Caco-2 (cell line): Measurements from ENCODE around the gene AIG1. TPM values are rescaled to one million over a fixed set of nuclear protein-coding genes. Genes with fewer than 3 reads are reported as not detected.

Experiments
- BruUV-seq: library from RNA; stranded (reverse); fragments of 400-500 nt; replicated peaks from 2 replicates; lab custom pipeline; 2021; lab: Mats Ljungman, UMichigan
- CTCF ChIA-PET: fragments of 300-600 bp; sonication (Branson Sonifier 250); formaldehyde crosslinking; loops from one replicate; lab custom pipeline; 2022; ENCODE audit warnings: antibody characterized with exemption; lab: Charles Lee
- POLR2A ChIA-PET: fragments of 300-600 bp; sonication (Branson Sonifier 250); formaldehyde crosslinking; loops from one replicate; lab custom pipeline; 2022; ENCODE audit warnings: antibody characterized with exemption; lab: Charles Lee
- DNase-seq, 2 experiments: peaks; one replicate each; pipeline versions ENCODE4 v3.0.0 to v3.0.0-alpha.2; 2020 to 2022
- H3K27me3 ChIP-seq: replicated peaks from 2 replicates; pipeline ENCODE4 v1.6.0; 2011; ENCODE audit warnings: low read length; ENCODE audit not compliant: control insufficient read depth, insufficient read depth
- H3K36me3 ChIP-seq: 2 replicates; pipeline ENCODE4 v1.5.1; 2011; ENCODE audit warnings: low read length; ENCODE audit not compliant: control insufficient read depth, insufficient read depth
- H3K4me1 ChIP-seq: fragments of 250-450 bp; sonication (Bioruptor Pico); 2 replicates; pipeline ENCODE4 v1.5.1; 2020; ENCODE audit warnings: mild to moderate bottlenecking
- H3K4me3 ChIP-seq: 2 replicates; pipeline ENCODE4 v1.5.1; 2011; ENCODE audit warnings: low read depth, mild to moderate bottlenecking, control low read depth, low read length
- H3K9me3 ChIP-seq: fragments of 250-450 bp; sonication (Bioruptor Pico); 2 replicates; pipeline ENCODE4 v1.5.1; 2020; ENCODE audit warnings: mild to moderate bottlenecking, moderate library complexity
- H3K27ac Mint-ChIP-seq: one replicate; pipeline ENCODE4 v1.8.0; 2022; ENCODE audit warnings: mixed read lengths; ENCODE audit not compliant: unreplicated experiment
- H3K27me3 Mint-ChIP-seq: one replicate; pipeline ENCODE4 v1.8.0; 2022; ENCODE audit warnings: mixed read lengths; ENCODE audit not compliant: insufficient read depth, unreplicated experiment
- H3K36me3 Mint-ChIP-seq: one replicate; pipeline ENCODE4 v1.8.0; 2022; ENCODE audit warnings: mild to moderate bottlenecking, mixed read lengths; ENCODE audit not compliant: insufficient read depth, unreplicated experiment
- H3K4me1 Mint-ChIP-seq: one replicate; pipeline ENCODE4 v1.8.0; 2022; ENCODE audit warnings: low read depth, mixed read lengths; ENCODE audit not compliant: unreplicated experiment
- H3K4me3 Mint-ChIP-seq: one replicate; pipeline ENCODE4 v1.8.0; 2022; ENCODE audit warnings: mild to moderate bottlenecking, moderate library complexity, mixed read lengths; ENCODE audit not compliant: unreplicated experiment
- H3K9me3 Mint-ChIP-seq: one replicate; pipeline ENCODE4 v1.8.0; 2022; ENCODE audit warnings: mixed read lengths; ENCODE audit not compliant: unreplicated experiment
- intact Hi-C: fragments of 100-400 bp; cut with micrococcal nuclease; formaldehyde crosslinking; loops from one replicate; pipeline ENCODE4 v1.10.0; 2022; ENCODE audit not compliant: unreplicated experiment
- total RNA-seq: library from RNA; stranded (reverse); gene quantifications from 2 replicates; pipeline ENCODE4 v1.2.3, GENCODE V29; 2022
- TF ChIP-seq, protein P1 (sequence below), 2 experiments: fragments of 200-600 bp in 1 of 2; IDR thresholded peaks; 1 replicate in 1 of 2; 2 replicates in 1 of 2; pipeline versions ENCODE4 v1.5.1 to v1.8.0; 2011 to 2022; ENCODE audit warnings: antibody characterized with exemption in 1 of 2, control low read depth in 1 of 2, inconsistent platforms in 1 of 2, low read depth in 1 of 2, low read length in 1 of 2, mild to moderate bottlenecking in 1 of 2, moderate library complexity in 1 of 2; ENCODE audit not compliant: insufficient read depth in 1 of 2, severe bottlenecking in 1 of 2, unreplicated experiment in 1 of 2

AIG1 gene
- total RNA-seq, 1 experiment from 2014 or later, result 27.6 TPM

GRCh38 chr6:143293523-143293922, 232.8 kb downstream of the AIG1 start:
- Mint-ChIP-seq H3K36me3 (no peaks in the 10 kb centered on the region), H3K27ac (no peak overlapping the region), H3K4me3 (no peak overlapping the region), H3K9me3 (no peaks in the 10 kb centered on the region), H3K4me1 (no peaks in the 10 kb centered on the region), H3K27me3 (no peaks in the 10 kb centered on the region)
- no peaks in the 10 kb centered on the region for H3K9me3 ChIP-seq
- TF ChIP-seq, protein P1, sequence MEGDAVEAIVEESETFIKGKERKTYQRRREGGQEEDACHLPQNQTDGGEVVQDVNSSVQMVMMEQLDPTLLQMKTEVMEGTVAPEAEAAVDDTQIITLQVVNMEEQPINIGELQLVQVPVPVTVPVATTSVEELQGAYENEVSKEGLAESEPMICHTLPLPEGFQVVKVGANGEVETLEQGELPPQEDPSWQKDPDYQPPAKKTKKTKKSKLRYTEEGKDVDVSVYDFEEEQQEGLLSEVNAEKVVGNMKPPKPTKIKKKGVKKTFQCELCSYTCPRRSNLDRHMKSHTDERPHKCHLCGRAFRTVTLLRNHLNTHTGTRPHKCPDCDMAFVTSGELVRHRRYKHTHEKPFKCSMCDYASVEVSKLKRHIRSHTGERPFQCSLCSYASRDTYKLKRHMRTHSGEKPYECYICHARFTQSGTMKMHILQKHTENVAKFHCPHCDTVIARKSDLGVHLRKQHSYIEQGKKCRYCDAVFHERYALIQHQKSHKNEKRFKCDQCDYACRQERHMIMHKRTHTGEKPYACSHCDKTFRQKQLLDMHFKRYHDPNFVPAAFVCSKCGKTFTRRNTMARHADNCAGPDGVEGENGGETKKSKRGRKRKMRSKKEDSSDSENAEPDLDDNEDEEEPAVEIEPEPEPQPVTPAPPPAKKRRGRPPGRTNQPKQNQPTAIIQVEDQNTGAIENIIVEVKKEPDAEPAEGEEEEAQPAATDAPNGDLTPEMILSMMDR (IDR thresholded peaks at IDR 0.05; ENCODE audit: insufficient read depth in 1 of 2, low read depth in 1 of 2, low read length in 1 of 2, severe bottlenecking in 1 of 2, unreplicated experiment in 1 of 2), result no peak
- no peaks in the 10 kb centered on the region for H3K36me3 ChIP-seq
- POLR2A ChIA-PET, result no interaction called here
- CTCF ChIA-PET, result no interaction called here
- no peaks in the 10 kb centered on the region for H3K27me3 ChIP-seq
- BruUV-seq, result no TSS peak
- intact Hi-C loops, result no loop called here
- H3K4me3 ChIP-seq, result no peak overlapping the region
- no peak for DNase-seq
- no peaks in the 10 kb centered on the region for H3K4me1 ChIP-seq

DNA sequence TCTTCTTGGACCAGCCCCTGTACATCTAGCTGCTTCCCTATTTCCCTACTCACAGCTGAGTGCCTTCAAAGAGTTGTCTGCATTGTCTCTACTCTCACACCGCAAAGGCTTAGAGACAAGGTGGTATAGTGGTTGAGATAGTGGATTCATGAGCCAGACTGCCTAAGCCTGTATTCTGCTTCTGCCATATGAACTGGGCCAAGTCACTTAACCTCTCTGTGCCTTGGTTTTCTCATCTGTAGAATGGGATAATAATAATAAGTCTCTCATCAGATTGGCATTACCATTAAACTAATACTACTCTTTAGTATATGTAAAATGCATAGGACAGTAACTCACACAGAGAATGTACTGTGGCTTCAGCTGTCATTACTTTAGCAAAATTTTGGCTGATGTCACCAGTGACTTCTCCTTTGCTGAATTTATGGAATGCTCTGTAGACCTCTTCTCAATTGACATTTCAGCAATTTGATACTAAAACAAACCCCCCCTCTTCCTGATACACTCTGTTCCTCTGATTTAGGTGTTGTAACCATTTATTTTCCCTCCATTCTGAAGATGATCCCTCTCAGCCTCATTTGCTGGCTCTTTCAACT, 233.7 kb downstream of the AIG1 start:
- Histone ChIP-seq H3K4me3 (no peak overlapping the region), H3K36me3 (no peaks in the 10 kb centered on the region), H3K27me3 (no peaks in the 10 kb centered on the region), H3K4me1 (no peaks in the 10 kb centered on the region), H3K9me3 (no peaks in the 10 kb centered on the region)
- no peaks in the 10 kb centered on the region for H3K27me3 Mint-ChIP-seq
- POLR2A ChIA-PET, result no interaction called here
- H3K27ac Mint-ChIP-seq, result no peak overlapping the region
- H3K4me1 Mint-ChIP-seq, result no peaks in the 10 kb centered on the region
- no peaks in the 10 kb centered on the region for H3K9me3 Mint-ChIP-seq
- TF ChIP-seq, protein P1 (IDR thresholded peaks at IDR 0.05; ENCODE audit: insufficient read depth in 1 of 2, low read depth in 1 of 2, low read length in 1 of 2, severe bottlenecking in 1 of 2, unreplicated experiment in 1 of 2), result no peak
- H3K4me3 Mint-ChIP-seq, result no peak overlapping the region
- no peak for DNase-seq
- intact Hi-C loops, result no loop called here
- BruUV-seq, result no TSS peak
- CTCF ChIA-PET, result no interaction called here
- H3K36me3 Mint-ChIP-seq, result no peaks in the 10 kb centered on the region

DNA sequence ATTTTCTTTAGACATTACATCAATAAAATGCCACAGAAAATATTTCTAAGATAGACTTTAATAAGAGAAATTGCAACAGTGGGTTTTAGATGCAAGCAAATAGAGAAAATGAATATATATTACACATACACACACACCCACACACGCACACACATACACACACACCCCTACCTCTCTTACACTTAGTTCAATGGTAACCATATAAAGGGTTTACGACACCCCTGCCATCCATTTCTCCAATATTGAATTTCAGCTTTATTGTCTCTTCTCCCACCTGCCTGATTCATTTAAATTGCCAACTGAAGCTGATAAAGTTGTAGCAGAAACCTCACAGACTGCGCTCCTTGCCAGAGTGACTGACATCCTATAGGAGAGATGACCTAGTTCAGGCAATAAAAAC, 235.2 kb downstream of the AIG1 start:
- no peaks in the 10 kb centered on the region for H3K4me1 ChIP-seq
- no peaks in the 10 kb centered on the region for H3K36me3 ChIP-seq
- intact Hi-C loops, result no loop called here
- Mint-ChIP-seq H3K4me3 (no peak overlapping the region), H3K27me3 (no peaks in the 10 kb centered on the region), H3K9me3 (peaks cover under 1% of the 10 kb centered on the region), H3K4me1 (no peaks in the 10 kb centered on the region), H3K27ac (no peak overlapping the region), H3K36me3 (no peaks in the 10 kb centered on the region)
- TF ChIP-seq, protein P1 (IDR thresholded peaks at IDR 0.05; ENCODE audit: insufficient read depth in 1 of 2, low read depth in 1 of 2, low read length in 1 of 2, severe bottlenecking in 1 of 2, unreplicated experiment in 1 of 2), result no peak
- H3K9me3 ChIP-seq, result no peaks in the 10 kb centered on the region
- no TSS peak for BruUV-seq
- POLR2A ChIA-PET, result no interaction called here
- DNase-seq, result no peak
- CTCF ChIA-PET, result no interaction called here
- no peak overlapping the region for H3K4me3 ChIP-seq
- H3K27me3 ChIP-seq, result no peaks in the 10 kb centered on the region
